Suppressor macrophage treated with lipopolysaccharide for 1 hour (primary cell): Measurements from ENCODE around the gene PHETA1.

Source experiments
- DNase-seq, 3 donors: peaks; one replicate each; pipeline ENCODE4 v3.0.0-alpha.2; 2020 to 2022

Gene PHETA1

GRCh38 chr12:111319600-111320257 lies 49.2 kb downstream of the PHETA1 start:
- no peak for DNase-seq

- DNase-seq, result no peak
Observed at GRCh38 chr12:111318450-111318849, 50.4 kb downstream of the PHETA1 start.

GRCh38 chr12:111316671-111317070 lies 52.2 kb downstream of the PHETA1 start:
- DNase-seq, result peak in 2 of 3 donors; percentile 16 to 21

- peak; percentile 86 to 97 (median 95) for DNase-seq
Observed at GRCh38 chr12:111314953-111315539, 53.8 kb downstream of the PHETA1 start.

- DNase-seq, result peak; percentile 83 to 89 (median 88)
Observed at GRCh38 chr12:111313833-111314259, 55.0 kb downstream of the PHETA1 start.

GRCh38 chr12:111312708-111313107 lies 56.2 kb downstream of the PHETA1 start:
- DNase-seq, result no peak

- DNase-seq, result no peak
Observed at GRCh38 chr12:111312016-111312415, 56.9 kb downstream of the PHETA1 start.

GRCh38 chr12:111311011-111311410 lies 57.9 kb downstream of the PHETA1 start:
- DNase-seq, result no peak
